ENCODE data around the gene KBTBD6. TPM values are rescaled to one million over a fixed set of nuclear protein-coding genes. Genes with fewer than 3 reads are reported as not detected.
"Not testable (repeated sequence)": the region's sequence is repeated elsewhere in the genome, so short reads cannot be mapped to it uniquely, and the experiment has no call there.

Gene KBTBD6
- total and polyA plus RNA-seq, 8 donors = under 0.01 to 8.3 (median 2.2) TPM

- no peak overlapping the region for H3K4me3 ChIP-seq
- no peaks in the 10 kb centered on the region for H3K36me3 ChIP-seq
- intact Hi-C loops (cut with DNase I; ENCODE audit: low total_unique reads) = no loop called here
- no peaks in the 10 kb centered on the region for H3K27me3 ChIP-seq
- no peaks in the 10 kb centered on the region for H3K4me1 ChIP-seq
- peaks cover 0 to 18% (median 9%) of the 10 kb centered on the region in 4 donors for H3K9me3 ChIP-seq
- TF ChIP-seq EP300 (IDR thresholded peaks at IDR 0.05) = no peak
- no peak for TF ChIP-seq CTCF (IDR thresholded peaks at IDR 0.05)
- no peak for TF ChIP-seq POLR2A (IDR thresholded peaks at IDR 0.05)
- no peak for TF ChIP-seq POLR2AphosphoS5 (IDR thresholded peaks at IDR 0.05)
- peak overlapping the region in 1 of 5 donors; percentile 11 for H3K27ac ChIP-seq
- no peak for DNase-seq
- 75 to 89% (median 85%) methylated on average over 7 of the region's 7 CpGs for whole genome bisulfite sequencing, 5 donors
Measured at GRCh38 chr13:41178040-41178439, 45.4 kb upstream of the KBTBD6 start.

DNA sequence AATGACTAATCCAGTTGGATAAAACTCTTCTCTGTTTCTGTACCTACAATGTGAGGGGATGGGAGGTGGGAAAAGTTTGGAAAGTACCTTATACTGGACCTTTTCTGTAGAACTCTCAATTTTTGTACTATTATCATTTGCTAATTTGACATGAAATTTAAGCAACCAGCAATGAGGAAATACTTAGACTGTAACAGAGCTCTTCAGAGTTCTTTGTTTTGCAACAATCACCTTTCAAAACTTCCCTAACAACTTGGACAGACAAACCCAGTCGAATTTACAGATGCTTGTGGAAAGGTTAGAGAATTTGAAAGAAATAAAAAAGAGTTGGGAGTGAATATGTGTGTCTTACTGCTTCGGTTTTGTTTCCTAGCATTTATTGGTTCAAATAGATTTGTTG, 45.0 kb upstream of the KBTBD6 start:
- TF ChIP-seq POLR2A (IDR thresholded peaks at IDR 0.05) (no peak), EP300 (IDR thresholded peaks at IDR 0.05) (no peak), POLR2AphosphoS5 (IDR thresholded peaks at IDR 0.05) (no peak), CTCF (IDR thresholded peaks at IDR 0.05) (no peak)
- 38 to 44% (median 41%) methylated on average over 2 of the region's 2 CpGs for WGBS, 5 donors
- Histone ChIP-seq H3K27me3 (no peaks in the 10 kb centered on the region), H3K27ac (peak overlapping the region in 1 of 5 donors; percentile 11), H3K36me3 (no peaks in the 10 kb centered on the region), H3K9me3 (peaks cover 0 to 18% (median 9%) of the 10 kb centered on the region in 4 donors), H3K4me3 (no peak overlapping the region), H3K4me1 (no peaks in the 10 kb centered on the region)
- intact Hi-C loops (cut with DNase I; ENCODE audit: low total_unique reads) = no loop called here
- no peak for DNase-seq

DNA sequence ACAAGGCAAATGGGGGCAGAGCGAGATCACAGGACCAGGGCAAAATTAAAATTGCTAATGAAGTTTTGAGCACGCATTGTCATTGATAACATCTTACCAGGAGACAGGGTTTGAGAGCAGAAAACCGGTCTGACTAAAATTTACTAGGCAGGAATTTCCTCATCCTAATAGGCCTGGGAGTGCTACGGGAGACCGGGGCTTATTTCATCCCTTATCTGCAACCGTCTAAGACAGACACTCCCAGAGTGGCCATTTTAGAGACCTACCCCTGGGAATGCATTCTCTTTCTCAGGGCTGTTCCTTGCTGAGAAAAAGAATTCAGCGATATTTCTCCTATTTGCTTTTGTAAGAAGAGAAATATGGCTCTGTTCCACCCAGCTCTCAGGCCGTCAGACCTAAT, 43.0 kb upstream of the KBTBD6 start:
- H3K4me3 ChIP-seq; intact Hi-C loops (cut with DNase I; ENCODE audit: low total_unique reads); H3K27me3 ChIP-seq; H3K27ac ChIP-seq; H3K4me1 ChIP-seq; H3K36me3 ChIP-seq; DNase-seq: not testable (repeated sequence)
- H3K9me3 ChIP-seq = peaks cover 0 to 18% (median 9%) of the 10 kb centered on the region in 4 donors
- 93 to 98% (median 94%) methylated on average over 8 of the region's 8 CpGs for WGBS, 5 donors

GRCh38 chr13:41162151-41162550, 29.5 kb upstream of the KBTBD6 start:
- Histone ChIP-seq H3K27me3 (no peaks in the 10 kb centered on the region), H3K4me3 (no peak overlapping the region), H3K27ac (no peak overlapping the region), H3K4me1 (no peaks in the 10 kb centered on the region), H3K9me3 (no peaks in the 10 kb centered on the region), H3K36me3 (peaks cover 0 to 29% (median 0%) of the 10 kb centered on the region in 4 donors)
- WGBS, 5 donors = 88 to 94% (median 90%) methylated on average over 3 of the region's 3 CpGs
- no peak for TF ChIP-seq POLR2AphosphoS5 (IDR thresholded peaks at IDR 0.05)
- no peak for TF ChIP-seq EP300 (IDR thresholded peaks at IDR 0.05)
- TF ChIP-seq CTCF (IDR thresholded peaks at IDR 0.05) = no peak
- intact Hi-C loops (cut with DNase I; ENCODE audit: low total_unique reads) = no loop called here
- no peak for DNase-seq

- intact Hi-C loops (cut with DNase I; ENCODE audit: low total_unique reads) = no loop called here
- H3K36me3 ChIP-seq = peaks cover 0 to 24% (median 0%) of the 10 kb centered on the region in 4 donors
- H3K27ac ChIP-seq = no peak overlapping the region
- H3K27me3 ChIP-seq = no peaks in the 10 kb centered on the region
- TF ChIP-seq CTCF (IDR thresholded peaks at IDR 0.05) (no peak), EP300 (IDR thresholded peaks at IDR 0.05) (no peak), POLR2AphosphoS5 (IDR thresholded peaks at IDR 0.05) (no peak), POLR2A (IDR thresholded peaks at IDR 0.05) (no peak)
- H3K4me3 ChIP-seq = no peak overlapping the region
- no peak for DNase-seq
- no peaks in the 10 kb centered on the region for H3K4me1 ChIP-seq
- H3K9me3 ChIP-seq = no peaks in the 10 kb centered on the region
Measured at GRCh38 chr13:41159174-41159573, 26.6 kb upstream of the KBTBD6 start.
